Epithelial cell of esophagus (primary cell): ENCODE results near the gene C16orf95.

Source experiments
- DNase-seq: peaks from one replicate; pipeline ENCODE4 v3.0.0; 2010; ENCODE audit warnings: low read depth
- H3K4me3 ChIP-seq: 2 replicates; pipeline ENCODE4 v1.5.1; 2011; ENCODE audit warnings: mild to moderate bottlenecking, low read length, control low read depth
- CTCF ChIP-seq: IDR thresholded peaks from 2 replicates; pipeline ENCODE4 v1.5.1; 2011; ENCODE audit warnings: low read depth, mild to moderate bottlenecking, low read length, control low read depth, inconsistent platforms; ENCODE audit not compliant: insufficient read depth; ENCODE audit errors: missing control alignments

Gene C16orf95

GRCh38 chr16:87325423-87325858, 8.2 kb upstream of the C16orf95 start:
- no peak for DNase-seq
- H3K4me3 ChIP-seq: no peak overlapping the region
- no peak for TF ChIP-seq CTCF

GRCh38 chr16:87324411-87325275, 7.5 kb upstream of the C16orf95 start:
- TF ChIP-seq CTCF: peak; percentile 74
- no peak overlapping the region for H3K4me3 ChIP-seq
- DNase-seq: peak; percentile 17

- no peak for DNase-seq
- TF ChIP-seq CTCF: no peak
- H3K4me3 ChIP-seq: no peak overlapping the region
Observed at GRCh38 chr16:87323727-87324410, 6.7 kb upstream of the C16orf95 start.

GRCh38 chr16:87322833-87323726, 5.9 kb upstream of the C16orf95 start:
- H3K4me3 ChIP-seq: no peak overlapping the region
- DNase-seq: no peak
- TF ChIP-seq CTCF: no peak

- no peak for TF ChIP-seq CTCF
- H3K4me3 ChIP-seq: no peak overlapping the region
- DNase-seq: no peak
Observed at GRCh38 chr16:87322360-87322759, 5.2 kb upstream of the C16orf95 start.

GRCh38 chr16:87321336-87322107, 4.3 kb upstream of the C16orf95 start:
- H3K4me3 ChIP-seq: no peak overlapping the region
- DNase-seq: no peak
- TF ChIP-seq CTCF: no peak
